ENCODE measurements around the gene STX10. TPM values are rescaled to one million over a fixed set of nuclear protein-coding genes. Genes with fewer than 3 reads are reported as not detected.
A peak's percentile ranks its signal among the peaks of the same experiment; 100 is the strongest.

STX10 gene
- total RNA-seq = 10 to 100 TPM; 54.2 to 65.3 TPM

GRCh38 chr19:13150187-13150930, at the start of gene STX10, which contains the start of gene IER2:
TSS of gene STX10 (minus strand) at chr19:13150375. CDS start at chr19:13150173, 202 bp downstream.
TSS of gene IER2 (plus strand) at chr19:13150411. CDS start at chr19:13153187, 2,776 bp downstream.
- Histone ChIP-seq H3K27ac (peak within 1 kb of the TSS; percentile 98 to 100 (median 100)), H3K4me1 (peaks cover 26% of the 10 kb centered on the region), H3K9me3 (no peaks in the 10 kb centered on the region), H3K36me3 (replicated peaks in 1 of 2; ENCODE audit: insufficient read depth in 1 of 2, low read depth in 2 of 2) (no peaks in the 10 kb centered on the region), H3K4me3 (peak within 1 kb of the TSS; percentile 43 to 68), H3K27me3 (no peaks in the 10 kb centered on the region)
- intact Hi-C loops (cut with DNase I) = no loop called here
- DNase-seq (peak; percentile 95 to 97 (median 96)), ATAC-seq (peak; percentile 54)
- WGBS, 2 donors = 0% methylated on average over 17 to 41 of the region's 51 CpGs
- TF ChIP-seq CTCF (IDR thresholded peaks at IDR 0.05) (peak; percentile 42 to 89 (median 78)), POLR2A (IDR thresholded peaks at IDR 0.05) (peak; percentile 70 to 93 (median 89))

- no peak for DNase-seq
- Histone ChIP-seq H3K27me3 (no peaks in the 10 kb centered on the region), H3K36me3 (replicated peaks in 1 of 2; ENCODE audit: insufficient read depth in 1 of 2, low read depth in 2 of 2) (no peaks in the 10 kb centered on the region), H3K4me1 (peaks cover 14% of the 10 kb centered on the region), H3K4me3 (no peak overlapping the region), H3K9me3 (no peaks in the 10 kb centered on the region), H3K27ac (no peak overlapping the region)
- intact Hi-C loops (cut with DNase I) = no loop called here
- no peak for ATAC-seq
- no peak for TF ChIP-seq POLR2A (IDR thresholded peaks at IDR 0.05)
- no peak for TF ChIP-seq CTCF (IDR thresholded peaks at IDR 0.05)
- WGBS, 2 donors = 82 to 98% methylated on average over 7 to 17 of the region's 18 CpGs
Measured at GRCh38 chr19:13198634-13199033, 48.5 kb upstream of the STX10 start.

- ATAC-seq (peak; percentile 85), DNase-seq (peak; percentile 83 to 87 (median 84))
- Histone ChIP-seq H3K27me3 (no peaks in the 10 kb centered on the region), H3K4me1 (peaks cover 20% of the 10 kb centered on the region), H3K36me3 (replicated peaks in 1 of 2; ENCODE audit: insufficient read depth in 1 of 2, low read depth in 2 of 2) (no peaks in the 10 kb centered on the region), H3K9me3 (no peaks in the 10 kb centered on the region), H3K4me3 (no peak overlapping the region), H3K27ac (peak overlapping the region in 3 of 4 donors; percentile 7 to 30 (median 9))
- 13 to 28% methylated on average over 10 to 11 of the region's 11 CpGs for WGBS, 2 donors
- peak in 2 of 7 experiments; percentile 12 to 28 for TF ChIP-seq CTCF (IDR thresholded peaks at IDR 0.05)
- no peak for TF ChIP-seq POLR2A (IDR thresholded peaks at IDR 0.05)
- intact Hi-C loops (cut with DNase I) = no loop called here
Measured at GRCh38 chr19:13195678-13196077, 45.5 kb upstream of the STX10 start.

- Histone ChIP-seq H3K9me3 (no peaks in the 10 kb centered on the region), H3K27me3 (no peaks in the 10 kb centered on the region), H3K36me3 (replicated peaks in 1 of 2; ENCODE audit: insufficient read depth in 1 of 2, low read depth in 2 of 2) (no peaks in the 10 kb centered on the region), H3K4me3 (no peak overlapping the region), H3K4me1 (peaks cover 17% of the 10 kb centered on the region), H3K27ac (no peak overlapping the region)
- TF ChIP-seq CTCF (IDR thresholded peaks at IDR 0.05) (no peak), POLR2A (IDR thresholded peaks at IDR 0.05) (no peak)
- intact Hi-C loops (cut with DNase I) = no loop called here
- ATAC-seq (peak; percentile 29), DNase-seq (peak in 1 of 4 donors; percentile 53)
- 59 to 70% methylated on average over 18 to 19 of the region's 19 CpGs for WGBS, 2 donors
Measured at GRCh38 chr19:13190781-13191540, 40.8 kb upstream of the STX10 start.
